Suppressor macrophage treated with lipopolysaccharide for 4 hours (primary cell): ENCODE results near the gene CERS1.

Source experiments
- DNase-seq: peaks from one replicate; pipeline ENCODE4 v3.0.0-alpha.2; 2020

Gene CERS1

DNA sequence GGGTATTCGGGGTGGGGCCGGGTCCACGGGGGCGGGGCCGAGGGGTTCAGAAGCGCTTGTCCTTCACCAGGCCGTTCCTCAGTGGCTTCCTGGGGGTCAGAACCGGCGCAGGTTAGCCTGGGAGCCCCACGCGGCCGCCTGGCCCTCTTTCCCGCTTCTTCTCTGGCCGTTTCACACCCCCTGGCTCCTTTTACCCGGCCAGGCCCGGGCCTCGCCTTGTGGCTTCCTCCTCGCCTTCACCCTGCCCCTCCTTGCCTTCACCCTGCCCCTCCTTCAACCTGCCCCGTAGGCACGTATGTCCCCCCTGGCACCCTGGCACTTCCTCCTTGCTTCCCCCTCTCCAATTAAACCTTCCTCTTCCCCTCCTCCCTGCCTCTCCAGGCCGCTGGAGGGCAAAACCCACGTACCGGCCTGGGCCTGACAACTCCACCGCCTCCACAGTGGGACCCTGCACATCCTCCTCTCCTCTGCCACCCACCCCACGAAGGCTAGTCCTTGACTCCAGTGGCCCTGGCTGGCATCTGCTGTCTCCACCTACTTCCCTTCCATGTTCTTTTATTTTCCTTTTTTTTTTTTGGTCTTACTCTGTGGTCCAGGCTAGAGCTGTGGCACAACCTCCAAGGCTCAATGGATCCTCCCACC lies 25.3 kb downstream of the CERS1 start:
- DNase-seq = no peak

DNA sequence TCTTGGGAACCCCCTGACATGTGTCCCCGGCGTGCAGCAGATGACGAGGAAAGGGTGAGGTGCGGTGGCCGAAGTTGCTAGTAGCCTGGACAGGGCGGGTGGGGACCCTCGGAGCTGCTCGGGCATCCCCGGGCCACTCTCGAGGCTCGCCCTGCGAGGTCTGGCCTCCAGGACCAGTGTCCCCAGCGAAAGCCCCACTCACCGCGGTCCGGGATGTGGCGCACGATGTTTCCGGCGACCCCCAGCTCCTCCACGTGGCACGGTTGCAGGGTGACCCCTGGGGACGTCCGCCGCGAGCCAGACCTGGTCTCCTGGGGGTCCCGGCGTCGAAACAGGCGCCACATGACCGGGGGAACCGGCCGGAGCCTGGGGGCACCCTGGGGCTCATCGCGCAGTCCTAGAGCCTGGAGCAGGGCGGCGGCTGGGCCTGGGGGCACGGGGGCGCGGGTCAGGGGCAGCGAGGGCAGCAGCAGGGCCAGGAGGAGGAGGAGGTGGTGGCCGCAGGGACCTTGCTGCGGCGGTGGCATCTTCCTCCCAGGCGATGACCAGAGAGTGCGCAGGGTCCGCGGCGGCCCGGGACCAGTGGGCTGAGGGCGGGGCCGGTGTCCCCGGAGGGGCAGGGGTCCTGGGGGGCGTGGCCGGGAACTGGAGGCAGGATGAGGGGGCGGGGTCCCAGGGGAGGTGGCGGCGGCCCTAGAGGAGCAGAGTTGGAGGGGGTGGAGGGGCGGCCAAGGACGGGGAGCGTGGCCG lies 26.0 kb downstream of the CERS1 start:
- DNase-seq = no peak

DNA sequence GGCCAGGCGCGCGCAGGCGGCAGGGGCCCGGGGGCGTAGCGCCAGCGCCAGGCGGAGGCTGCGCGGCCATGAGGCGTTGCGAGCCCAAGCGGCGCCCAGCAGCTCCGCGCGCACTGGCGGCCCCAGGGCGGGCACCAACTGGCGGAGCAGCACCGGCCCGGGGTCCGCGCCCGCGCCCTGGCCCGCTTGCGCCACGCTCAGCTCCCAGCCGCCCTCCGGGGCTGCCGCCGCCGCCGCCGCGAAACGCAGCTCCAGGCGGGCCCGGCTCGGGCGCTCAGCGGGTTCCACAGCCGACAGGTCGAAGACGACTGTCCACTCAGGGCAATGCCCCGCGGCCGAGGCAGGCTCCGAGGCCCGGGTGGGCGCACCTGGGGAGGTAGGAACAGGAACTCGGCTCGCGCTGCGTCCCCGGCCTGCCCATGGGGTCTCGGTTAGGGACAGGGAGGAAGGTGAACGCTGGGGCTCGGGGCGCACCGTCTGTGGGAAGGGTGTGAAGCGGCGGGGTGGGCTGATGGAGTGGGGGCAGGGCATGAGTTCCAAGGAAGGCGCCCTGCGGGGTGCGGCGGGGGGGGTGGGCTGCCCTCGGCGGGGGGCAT lies 26.8 kb downstream of the CERS1 start:
- no peak for DNase-seq

DNA sequence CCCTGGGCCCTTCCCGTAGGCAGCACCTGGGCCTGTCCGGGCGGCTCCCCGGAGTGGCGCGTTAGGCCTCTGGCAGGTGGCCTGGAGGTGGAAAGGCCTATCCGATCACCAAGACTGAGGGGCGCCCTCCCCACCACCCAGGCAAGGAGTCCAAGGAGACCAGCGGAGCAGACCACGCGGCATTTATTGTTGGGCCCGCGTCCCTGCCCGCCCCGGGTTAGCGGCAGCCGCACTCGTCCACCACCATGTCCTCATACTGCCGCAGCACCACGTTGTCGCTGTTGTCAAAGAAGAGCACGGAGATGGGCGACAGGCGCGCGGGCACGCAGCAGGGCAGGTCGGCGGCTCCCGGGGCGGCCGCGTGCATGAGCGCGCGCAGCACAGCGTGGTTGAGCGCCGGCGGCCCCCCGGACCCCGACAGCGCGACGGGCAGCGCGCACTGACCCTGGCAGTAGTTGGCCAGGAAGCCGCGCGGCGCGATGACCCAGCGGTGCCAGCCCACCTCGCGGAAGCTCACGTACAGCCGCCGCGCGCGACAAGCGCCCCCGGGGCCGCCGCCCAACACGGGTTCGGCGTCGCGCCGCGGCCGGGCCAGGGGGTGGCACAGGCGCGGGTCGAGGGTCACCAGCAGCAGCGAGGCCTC lies 27.5 kb downstream of the CERS1 start:
- DNase-seq = no peak

DNA sequence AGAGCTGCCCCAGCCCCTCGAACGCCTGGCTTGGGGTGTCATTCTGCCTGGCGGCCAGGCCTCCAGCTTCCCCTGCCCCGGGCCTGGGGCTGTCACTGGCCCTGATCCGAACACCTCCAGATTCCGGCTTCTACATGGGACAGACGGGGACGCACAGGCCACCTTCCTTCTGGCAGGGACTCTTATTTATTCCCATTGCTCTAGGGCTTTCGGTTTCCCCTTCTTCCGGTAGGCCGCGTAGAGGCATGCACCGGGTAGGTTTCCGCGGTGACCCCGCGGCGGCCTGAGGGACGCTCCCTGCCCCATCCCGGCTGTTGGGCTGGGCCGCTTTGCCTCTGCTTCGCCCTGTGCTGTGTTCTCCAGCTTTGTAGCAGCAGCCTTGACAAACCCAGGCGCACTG lies 28.2 kb downstream of the CERS1 start:
- DNase-seq = no peak

DNA sequence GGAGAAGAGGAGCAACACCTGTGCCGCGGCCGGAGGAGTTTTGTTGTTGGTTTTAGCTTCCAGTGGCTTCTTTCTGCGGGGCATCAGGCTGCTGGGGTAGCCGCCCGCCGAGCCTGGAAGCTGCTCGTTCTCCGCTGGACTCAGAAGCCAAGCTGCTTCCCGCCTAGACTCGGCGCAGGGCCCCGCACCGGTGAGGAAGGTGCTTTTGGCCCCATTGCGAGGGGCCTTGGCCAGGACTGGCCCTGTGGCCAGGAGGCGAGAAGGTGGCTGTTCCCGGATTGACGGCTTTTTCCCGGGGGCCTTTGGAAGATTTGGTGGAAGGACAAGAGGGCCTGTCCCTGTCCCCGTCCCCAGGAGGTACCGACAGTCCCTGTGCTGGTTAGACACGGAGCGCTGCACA lies 28.8 kb downstream of the CERS1 start:
- no peak for DNase-seq

DNA sequence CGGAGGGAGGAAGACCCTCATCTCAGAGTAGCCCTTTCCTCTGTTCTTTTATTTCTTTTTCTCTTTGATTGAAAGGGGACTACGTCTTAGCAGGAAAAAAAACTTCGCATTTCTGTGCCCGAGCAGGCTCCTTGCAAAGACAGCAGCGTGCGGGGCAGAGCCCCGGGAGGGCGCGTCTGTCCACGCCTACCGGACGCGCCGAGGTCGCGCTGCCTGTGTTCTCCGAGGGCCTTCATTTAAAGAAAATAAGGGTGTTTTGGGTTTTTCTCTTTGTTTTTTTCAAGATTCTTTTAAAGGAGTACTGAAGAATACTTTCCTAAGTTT lies 29.2 kb downstream of the CERS1 start:
- DNase-seq = no peak

DNA sequence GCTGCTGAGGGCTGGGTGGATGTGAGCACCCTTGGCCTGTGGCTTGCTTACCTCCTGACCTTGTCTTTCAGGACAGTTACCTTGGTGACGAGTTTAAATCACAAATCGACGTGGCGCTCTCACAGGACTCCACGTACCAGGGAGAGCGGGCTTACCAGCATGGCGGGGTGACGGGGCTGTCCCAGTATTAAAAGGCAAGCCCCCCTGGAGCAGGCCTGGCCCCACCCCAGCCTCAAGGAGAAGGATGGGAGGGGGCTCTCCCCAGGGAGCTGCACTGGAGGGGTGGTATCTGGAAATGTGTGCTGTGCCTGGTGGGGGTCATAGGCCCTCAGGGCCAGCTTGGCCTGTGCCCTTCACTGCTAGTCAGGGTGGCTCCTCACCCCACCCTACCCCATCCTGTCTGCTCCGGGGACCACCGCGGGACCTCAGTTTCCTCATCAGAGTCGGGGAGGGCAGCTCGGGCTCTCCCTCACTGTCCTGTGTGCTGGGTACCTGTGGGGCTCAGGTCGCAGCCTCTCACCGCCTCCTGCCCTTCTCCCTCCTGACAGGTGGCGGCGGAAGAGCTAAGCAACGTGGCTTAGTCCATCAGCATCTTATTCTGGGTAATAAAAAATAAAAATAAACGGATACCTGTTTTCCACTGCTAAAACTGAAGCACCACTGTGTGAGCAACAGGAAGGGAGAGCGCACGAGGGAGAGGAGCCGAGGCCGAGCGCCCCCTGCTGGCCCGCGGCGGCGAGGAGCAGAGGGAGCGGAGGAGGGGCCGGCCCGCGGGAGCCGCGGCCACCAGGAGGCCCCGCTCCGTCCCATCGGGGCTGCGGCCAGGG lies 29.8 kb downstream of the CERS1 start:
- DNase-seq = peak; percentile 79

DNA sequence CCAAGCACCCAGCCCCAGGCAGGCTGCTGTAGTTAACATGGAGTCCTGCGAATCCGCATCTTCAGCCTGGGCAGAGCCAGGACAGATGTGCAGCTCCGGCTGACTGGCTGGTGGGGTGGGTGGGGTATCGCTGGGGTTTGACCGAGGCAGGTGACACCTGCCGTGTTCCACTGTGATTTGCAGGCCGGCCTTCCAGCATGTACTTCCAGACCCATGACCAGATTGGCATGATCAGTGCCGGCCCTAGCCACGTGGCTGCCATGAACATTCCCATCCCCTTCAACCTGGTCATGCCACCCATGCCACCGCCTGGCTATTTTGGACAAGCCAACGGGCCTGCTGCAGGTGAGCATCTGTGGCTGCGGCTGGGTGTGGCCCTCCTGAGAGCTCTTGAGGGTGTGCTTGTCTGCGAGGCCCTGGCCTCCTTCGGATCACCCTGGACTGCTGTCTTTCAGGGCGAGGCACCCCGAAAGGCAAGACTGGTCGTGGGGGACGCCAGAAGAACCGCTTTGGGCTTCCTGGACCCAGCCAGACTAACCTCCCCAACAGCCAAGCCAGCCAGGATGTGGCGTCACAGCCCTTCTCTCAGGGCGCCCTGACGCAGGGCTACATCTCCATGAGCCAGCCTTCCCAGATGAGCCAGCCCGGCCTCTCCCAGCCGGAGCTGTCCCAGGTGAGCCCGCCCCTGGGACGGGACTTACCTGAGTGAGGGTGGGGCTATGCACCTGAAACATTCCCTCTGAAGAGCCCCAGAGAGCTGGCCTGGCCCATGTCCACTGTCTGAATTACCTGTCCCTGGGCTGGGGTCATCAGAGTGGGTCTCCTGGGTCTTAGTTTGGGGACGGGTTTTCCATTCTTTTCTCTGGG lies 30.6 kb downstream of the CERS1 start:
- no peak for DNase-seq

DNA sequence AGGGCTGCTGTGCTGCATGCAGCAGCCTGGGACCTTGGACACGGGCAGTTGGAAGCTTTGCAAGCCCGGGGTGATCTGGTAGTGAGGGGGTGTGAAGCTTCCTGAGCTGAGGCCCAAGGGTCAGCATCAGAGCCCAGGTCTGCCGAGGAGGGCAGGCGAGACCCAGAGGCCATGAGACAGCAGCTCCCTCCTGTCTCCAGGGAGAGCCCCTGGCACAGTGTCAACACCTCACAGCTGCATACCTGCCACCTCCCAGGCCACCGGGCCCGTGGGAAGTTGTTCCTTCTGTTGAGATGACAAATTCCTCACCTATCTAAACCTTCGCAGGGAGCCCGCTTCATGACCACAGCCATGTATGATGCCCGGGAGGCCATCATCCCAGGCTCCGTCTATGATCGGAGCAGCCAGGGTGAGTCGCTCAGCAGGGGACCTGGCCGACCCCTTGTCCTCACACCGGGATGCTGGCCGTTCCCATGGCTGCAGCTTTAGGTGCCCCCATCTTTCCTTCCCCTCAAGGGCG lies 32.1 kb downstream of the CERS1 start:
- no peak for DNase-seq

DNA sequence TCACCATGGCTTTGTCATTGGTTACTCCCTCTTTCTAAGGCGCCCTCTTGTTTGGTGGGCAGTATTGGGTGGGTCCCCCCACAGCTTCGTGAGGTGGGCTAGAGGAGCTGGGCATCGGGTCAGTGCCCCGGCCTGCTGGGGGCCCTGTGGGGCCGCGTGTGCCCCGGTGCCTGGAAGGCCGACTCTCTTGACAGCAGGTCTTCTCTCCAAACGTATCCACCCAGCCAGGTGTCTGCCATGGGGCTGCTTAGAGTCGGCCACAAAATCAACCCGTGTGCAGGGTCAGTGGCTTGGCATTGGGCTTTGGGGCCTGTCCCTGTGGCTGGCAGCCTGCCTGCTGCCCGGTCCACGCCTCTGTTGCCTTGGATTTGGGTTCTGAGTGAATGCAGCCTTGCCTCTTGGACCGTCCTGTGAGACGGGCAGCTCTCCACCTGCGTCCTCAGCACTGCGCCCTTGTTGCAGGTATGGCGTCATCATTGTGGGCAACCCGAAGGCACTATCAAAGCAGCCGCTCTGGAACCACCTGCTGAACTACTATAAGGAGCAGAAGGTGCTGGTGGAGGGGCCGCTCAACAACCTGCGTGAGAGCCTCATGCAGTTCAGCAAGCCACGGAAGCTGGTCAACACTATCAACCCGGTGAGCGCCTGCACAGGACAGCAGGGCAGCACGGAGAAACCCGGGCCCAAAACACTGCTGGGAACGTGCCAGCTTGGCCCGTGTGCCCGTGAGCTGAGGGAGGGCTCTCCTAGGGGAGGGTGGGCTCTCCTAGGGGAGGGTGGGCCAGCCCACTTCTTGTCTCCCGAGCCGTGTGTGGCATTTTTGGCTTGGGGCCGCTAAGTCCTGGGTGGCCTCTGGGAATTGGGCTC lies 32.7 kb downstream of the CERS1 start:
- no peak for DNase-seq

DNA sequence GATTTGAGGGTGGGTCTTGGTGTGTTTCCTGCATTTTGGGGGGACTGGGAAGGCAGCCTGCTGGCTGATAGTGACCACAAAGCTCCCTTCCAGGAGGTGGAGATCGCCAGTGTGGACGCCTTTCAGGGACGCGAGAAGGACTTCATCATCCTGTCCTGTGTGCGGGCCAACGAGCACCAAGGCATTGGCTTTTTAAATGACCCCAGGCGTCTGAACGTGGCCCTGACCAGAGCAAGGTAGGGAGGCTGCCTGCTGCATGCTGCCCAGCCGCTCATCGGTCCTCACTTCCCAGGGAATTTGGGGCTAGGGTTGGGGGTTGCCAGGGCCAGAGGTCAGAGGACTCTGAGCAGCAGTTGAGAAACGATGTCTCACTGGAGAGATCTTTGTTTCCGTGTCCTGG lies 34.0 kb downstream of the CERS1 start:
- DNase-seq = no peak

DNA sequence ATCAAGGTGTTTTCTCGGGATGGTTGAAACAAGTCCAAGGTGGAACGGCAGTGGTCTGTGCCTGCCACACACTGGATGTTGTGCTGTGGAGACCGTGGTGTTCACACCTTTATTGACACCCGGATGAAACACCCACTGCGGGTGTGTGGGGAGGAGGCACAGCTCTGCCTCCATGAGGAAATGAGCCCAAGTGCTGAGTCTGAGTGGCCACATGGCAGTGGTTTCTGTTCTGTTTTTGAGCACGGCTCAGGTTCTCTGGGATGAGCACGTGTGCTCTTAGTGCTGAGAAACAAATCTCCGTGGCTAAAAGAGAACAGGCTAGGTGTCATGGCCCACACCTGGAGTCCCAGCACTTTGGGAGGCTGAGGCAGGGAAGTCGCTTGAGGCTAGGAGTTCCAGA lies 34.7 kb downstream of the CERS1 start:
- DNase-seq = peak; percentile 43

DNA sequence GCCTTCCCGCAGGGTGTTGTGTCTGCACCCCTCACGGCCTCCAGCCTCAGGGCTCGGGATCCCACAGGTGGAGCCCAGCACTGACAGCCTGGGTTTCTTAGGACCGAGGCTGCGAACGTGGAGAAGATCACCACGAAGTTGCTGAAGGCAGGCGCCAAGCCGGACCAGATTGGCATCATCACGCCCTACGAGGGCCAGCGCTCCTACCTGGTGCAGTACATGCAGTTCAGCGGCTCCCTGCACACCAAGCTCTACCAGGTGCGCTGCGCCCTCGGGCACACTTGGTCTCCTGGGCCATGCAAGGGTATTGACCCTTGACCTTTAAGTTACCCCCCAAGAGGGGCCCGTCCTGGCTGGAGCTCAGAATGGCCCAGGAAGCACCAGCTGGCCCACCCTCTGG lies 35.2 kb downstream of the CERS1 start:
- no peak for DNase-seq

DNA sequence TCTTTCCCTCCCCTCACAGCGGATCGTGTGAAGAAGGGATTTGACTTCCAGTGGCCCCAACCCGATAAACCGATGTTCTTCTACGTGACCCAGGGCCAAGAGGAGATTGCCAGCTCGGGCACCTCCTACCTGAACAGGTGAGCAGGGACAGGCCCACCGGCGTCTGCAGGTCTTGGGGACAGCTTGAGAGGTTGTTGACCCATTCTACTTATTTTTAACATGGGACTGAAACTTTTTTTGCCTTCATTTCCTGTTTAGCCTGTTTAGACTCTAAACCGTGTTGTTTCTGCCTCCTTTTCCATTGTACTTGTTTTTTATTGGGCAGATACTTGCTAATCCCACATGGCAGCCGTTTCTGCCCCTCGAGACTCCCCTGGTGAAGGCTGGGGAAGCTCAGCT lies 35.7 kb downstream of the CERS1 start:
- DNase-seq = no peak

DNA sequence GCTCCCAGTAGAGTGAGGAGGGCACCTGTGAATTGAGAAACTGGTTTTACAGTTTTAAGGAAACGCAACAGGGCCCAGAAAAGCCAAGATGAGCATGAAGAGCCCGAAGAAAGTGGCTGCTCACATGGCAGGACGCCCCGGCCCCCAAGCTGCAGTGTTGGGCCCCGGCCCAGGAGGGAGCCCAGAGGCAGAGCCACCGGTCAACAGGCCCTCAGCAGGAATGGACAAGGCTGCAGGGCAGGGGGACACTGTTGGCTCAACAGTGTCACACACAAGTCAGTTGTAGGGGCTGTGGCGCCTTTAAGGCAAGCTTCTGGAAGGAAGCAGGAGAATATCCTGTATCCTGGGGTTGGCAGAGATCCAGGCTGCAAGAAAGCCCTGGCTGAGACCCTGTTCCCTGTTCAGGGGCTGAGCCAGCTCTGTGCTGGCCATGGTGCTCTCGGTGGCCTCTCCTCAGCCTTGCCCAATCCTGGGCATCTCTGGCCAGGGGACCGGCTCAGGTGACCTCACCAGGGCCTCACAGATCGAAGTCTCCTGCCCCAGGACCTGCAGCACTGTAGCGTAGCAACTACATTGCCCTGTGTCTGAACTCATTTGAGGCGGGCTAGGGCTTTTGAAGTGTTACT lies 36.2 kb downstream of the CERS1 start:
- DNase-seq = no peak

DNA sequence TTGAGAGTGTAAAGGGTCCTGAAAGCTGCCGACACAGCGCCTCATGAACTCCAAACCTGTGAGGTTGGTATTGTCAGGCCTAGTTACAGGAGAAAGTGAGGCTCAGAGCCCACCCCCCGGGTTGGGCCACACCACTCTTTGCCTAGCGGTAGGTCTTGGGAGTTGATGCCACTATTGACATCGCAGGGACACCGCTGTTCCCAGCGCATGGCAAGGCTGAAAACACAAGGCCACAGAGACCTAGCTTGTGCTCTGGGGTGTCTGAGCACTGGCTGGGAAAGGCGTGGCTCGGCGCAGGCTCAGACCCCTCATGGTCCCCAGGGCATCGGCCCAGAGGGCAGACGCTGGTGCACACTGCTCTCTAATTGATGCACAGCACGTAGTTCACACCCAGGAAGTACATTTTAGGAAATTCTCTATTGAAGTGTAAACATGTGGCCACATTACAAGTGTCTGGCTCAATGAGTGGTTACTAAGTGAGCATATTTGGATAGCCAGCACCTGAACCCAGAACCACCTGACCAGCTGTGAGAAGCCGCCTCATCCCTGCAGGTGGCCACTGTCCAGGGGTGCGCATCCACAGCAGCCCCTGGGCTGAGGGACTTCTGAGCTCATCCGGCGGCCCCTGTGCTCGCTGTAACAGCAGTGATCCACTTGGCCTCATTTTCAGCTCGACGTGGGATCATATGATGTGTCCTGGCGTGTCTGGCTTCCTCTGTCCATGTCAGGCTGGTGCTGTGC lies 36.9 kb downstream of the CERS1 start:
- no peak for DNase-seq

DNA sequence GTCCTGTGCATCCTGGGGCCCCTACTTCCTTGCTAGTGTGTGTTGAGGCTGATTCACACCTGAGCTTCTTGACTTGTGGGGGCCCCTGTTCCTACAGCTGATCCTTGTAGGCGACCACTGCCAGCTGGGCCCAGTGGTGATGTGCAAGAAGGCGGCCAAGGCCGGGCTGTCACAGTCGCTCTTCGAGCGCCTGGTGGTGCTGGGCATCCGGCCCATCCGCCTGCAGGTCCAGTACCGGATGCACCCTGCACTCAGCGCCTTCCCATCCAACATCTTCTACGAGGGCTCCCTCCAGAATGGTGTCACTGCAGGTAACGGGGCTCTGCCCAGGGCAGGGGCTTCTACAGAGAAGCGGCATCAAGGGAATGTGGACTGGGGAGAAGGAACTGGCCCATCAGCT lies 38.7 kb downstream of the CERS1 start:
- no peak for DNase-seq

DNA sequence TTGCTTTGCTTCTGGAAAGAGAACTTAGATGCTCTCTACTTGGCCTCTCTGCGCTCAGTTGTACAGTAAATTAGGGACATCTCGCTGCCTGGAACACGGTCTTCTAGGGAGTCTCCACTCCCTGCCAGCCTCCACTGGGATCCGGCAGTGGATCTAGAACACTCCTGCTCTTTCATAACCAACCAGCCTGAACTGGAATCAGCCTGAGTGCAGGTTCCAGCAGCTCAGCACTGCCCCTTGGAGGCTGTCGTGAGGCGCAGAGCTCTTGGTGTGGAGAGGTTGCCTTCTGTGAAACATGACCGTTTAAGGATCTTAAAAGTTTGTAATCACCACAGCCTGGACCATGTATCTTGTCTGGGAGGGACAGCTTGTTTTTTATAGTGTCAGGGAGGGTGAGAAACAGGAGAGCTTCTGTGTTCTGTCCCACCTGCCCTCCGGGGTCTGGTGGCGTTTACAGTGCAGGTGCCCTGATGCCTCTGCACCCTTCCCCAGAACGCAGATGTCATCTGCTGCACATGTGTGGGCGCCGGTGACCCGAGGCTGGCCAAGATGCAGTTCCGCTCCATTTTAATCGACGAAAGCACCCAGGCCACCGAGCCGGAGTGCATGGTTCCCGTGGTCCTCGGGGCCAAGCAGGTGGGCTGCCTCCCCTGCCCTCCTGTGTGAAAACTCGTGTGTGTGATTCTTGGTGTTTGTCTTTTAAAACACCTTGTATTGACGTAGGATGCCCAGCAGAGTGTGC lies 39.4 kb downstream of the CERS1 start:
- no peak for DNase-seq
